Kidney tubule cell (primary cell): Measurements from ENCODE around the gene CBR3.

Experiments used
- DNase-seq: peaks from one replicate; pipeline ENCODE4 v3.0.0-alpha.2; 2018; ENCODE audit warnings: low spot score

The CBR3 gene

GRCh38 chr21:36156339-36156814 lies 21.5 kb downstream of the CBR3 start:
- DNase-seq = peak; percentile 99

- DNase-seq = no peak
These were observed 22.2 kb downstream of the CBR3 start, which contains the start of gene DOP1B for GRCh38 chr21:36156815-36157670. Gene DOP1B, plus strand, starts transcription at chr21:36156824. Its CDS starts 7,910 bp downstream, at chr21:36164734.

- DNase-seq = no peak
These were observed 24.6 kb downstream of the CBR3 start for GRCh38 chr21:36159356-36159921.

GRCh38 chr21:36160850-36161178 lies 25.9 kb downstream of the CBR3 start:
- no peak for DNase-seq

- DNase-seq = no peak
These were observed 27.8 kb downstream of the CBR3 start for GRCh38 chr21:36162631-36163030.

GRCh38 chr21:36163750-36164741 lies 29.2 kb downstream of the CBR3 start:
- no peak for DNase-seq

GRCh38 chr21:36165356-36165755 lies 30.5 kb downstream of the CBR3 start:
- no peak for DNase-seq

- no peak for DNase-seq
These were observed 31.8 kb downstream of the CBR3 start for GRCh38 chr21:36166705-36167104.

- no peak for DNase-seq
These were observed 32.7 kb downstream of the CBR3 start for GRCh38 chr21:36167541-36167940.

- no peak for DNase-seq
These were observed 34.7 kb downstream of the CBR3 start for GRCh38 chr21:36169470-36170128.

- DNase-seq = no peak
These were observed 35.9 kb downstream of the CBR3 start for GRCh38 chr21:36170823-36171222.

- DNase-seq = no peak
These were observed 36.5 kb downstream of the CBR3 start for GRCh38 chr21:36171336-36171735.

- DNase-seq = no peak
These were observed 37.0 kb downstream of the CBR3 start for GRCh38 chr21:36171741-36172331.

GRCh38 chr21:36174780-36175179 lies 39.9 kb downstream of the CBR3 start:
- no peak for DNase-seq

- DNase-seq = no peak
These were observed 41.1 kb downstream of the CBR3 start for GRCh38 chr21:36175771-36176565.

GRCh38 chr21:36178349-36178748 lies 43.5 kb downstream of the CBR3 start:
- no peak for DNase-seq

GRCh38 chr21:36179145-36179544 lies 44.3 kb downstream of the CBR3 start:
- no peak for DNase-seq

- no peak for DNase-seq
These were observed 46.1 kb downstream of the CBR3 start for GRCh38 chr21:36180963-36181362.

- no peak for DNase-seq
These were observed 48.4 kb downstream of the CBR3 start for GRCh38 chr21:36183144-36183795.

- no peak for DNase-seq
These were observed 49.7 kb downstream of the CBR3 start for GRCh38 chr21:36184545-36184944.
